ENCODE results near the gene KRTAP10-12. TPM values are rescaled to one million over a fixed set of nuclear protein-coding genes. Genes with fewer than 3 reads are reported as not detected.
A peak's percentile ranks its signal among the peaks of the same experiment; 100 is the strongest.

Gene KRTAP10-12
- total and polyA plus RNA-seq, 2 of the 13 experiments (the other 11 are each of a cell fraction or from before 2014, with no cell fraction given) = not detected

DNA sequence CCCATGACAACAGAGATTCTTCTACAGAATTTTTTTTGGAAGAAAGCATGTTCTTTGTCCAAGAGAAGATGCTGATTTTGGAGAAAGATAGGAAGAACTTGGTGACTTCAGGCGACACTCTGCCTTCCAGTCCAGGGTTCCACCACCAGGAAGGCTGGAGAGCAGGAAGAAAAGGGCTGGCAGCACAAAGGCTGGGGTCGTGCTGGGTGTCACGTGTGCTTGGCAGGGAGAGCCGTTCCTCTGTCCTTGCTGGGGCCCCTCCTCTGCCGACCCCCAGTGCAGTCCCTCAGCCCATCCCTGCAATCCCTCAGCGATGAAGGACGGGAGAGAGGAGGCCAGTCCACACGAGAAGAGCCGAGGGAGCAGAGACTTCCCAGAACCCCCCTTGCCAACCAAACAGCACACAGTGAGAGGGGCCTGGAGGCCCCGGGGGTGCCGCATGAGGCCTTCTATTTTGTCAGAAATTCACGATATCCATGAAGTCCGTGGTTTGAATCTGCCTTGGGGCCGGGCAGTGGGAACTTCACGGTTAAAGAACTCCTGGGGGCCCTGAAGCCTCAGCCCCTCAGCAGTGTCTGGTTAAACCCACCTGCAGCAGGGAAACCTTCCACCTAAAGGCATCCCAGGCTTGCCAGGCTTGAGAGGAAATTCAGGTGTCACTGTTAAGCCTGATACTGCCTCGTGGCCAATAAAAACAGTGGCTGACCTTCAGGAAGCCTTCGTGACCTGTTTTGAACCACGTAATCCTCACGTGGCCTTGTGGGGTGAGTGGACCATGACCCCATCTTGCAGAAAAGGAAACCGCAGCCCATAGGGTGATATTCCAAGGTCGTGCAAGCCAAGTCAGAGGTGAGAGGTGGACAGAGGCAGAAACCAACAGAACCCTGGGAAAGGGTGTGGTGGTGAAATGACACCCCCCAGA lies 3.4 kb downstream of the KRTAP10-12 start (continued):
- TF ChIP-seq NFE2 (CRISPR knock-in tag; IDR thresholded peaks at IDR 0.05) = no peak
- TF ChIP-seq ZNF326 (CRISPR knock-in tag; IDR thresholded peaks at IDR 0.05; ENCODE audit: borderline replicate concordance) = no peak
- no peak for TF ChIP-seq PLSCR1 (CRISPR knock-in tag; IDR thresholded peaks at IDR 0.05; ENCODE audit: borderline replicate concordance)
- TF ChIP-seq ZNF263 (CRISPR knock-in tag; IDR thresholded peaks at IDR 0.05) = no peak
- no peak for TF ChIP-seq SIX4 (CRISPR knock-in tag; IDR thresholded peaks at IDR 0.05)
- TF ChIP-seq HDAC6 (IDR thresholded peaks at IDR 0.05; ENCODE audit: low read depth, low read length) = no peak
- TF ChIP-seq FOXK1 (CRISPR knock-in tag; IDR thresholded peaks at IDR 0.05; ENCODE audit: borderline replicate concordance, low read depth) = peak; percentile 79; the same call in 1 of the 2 replicates
- TF ChIP-seq NR1H2 (CRISPR knock-in tag; IDR thresholded peaks at IDR 0.05; ENCODE audit: borderline replicate concordance, low read depth) = no peak
- no peak for TF ChIP-seq SMYD3 (CRISPR knock-in tag; IDR thresholded peaks at IDR 0.05)
- TF ChIP-seq ISL2 (CRISPR knock-in tag; IDR thresholded peaks at IDR 0.05) = no peak
- TF ChIP-seq IRF2 (CRISPR knock-in tag; IDR thresholded peaks at IDR 0.05) = peak; percentile 66
- TF ChIP-seq, protein P1, sequence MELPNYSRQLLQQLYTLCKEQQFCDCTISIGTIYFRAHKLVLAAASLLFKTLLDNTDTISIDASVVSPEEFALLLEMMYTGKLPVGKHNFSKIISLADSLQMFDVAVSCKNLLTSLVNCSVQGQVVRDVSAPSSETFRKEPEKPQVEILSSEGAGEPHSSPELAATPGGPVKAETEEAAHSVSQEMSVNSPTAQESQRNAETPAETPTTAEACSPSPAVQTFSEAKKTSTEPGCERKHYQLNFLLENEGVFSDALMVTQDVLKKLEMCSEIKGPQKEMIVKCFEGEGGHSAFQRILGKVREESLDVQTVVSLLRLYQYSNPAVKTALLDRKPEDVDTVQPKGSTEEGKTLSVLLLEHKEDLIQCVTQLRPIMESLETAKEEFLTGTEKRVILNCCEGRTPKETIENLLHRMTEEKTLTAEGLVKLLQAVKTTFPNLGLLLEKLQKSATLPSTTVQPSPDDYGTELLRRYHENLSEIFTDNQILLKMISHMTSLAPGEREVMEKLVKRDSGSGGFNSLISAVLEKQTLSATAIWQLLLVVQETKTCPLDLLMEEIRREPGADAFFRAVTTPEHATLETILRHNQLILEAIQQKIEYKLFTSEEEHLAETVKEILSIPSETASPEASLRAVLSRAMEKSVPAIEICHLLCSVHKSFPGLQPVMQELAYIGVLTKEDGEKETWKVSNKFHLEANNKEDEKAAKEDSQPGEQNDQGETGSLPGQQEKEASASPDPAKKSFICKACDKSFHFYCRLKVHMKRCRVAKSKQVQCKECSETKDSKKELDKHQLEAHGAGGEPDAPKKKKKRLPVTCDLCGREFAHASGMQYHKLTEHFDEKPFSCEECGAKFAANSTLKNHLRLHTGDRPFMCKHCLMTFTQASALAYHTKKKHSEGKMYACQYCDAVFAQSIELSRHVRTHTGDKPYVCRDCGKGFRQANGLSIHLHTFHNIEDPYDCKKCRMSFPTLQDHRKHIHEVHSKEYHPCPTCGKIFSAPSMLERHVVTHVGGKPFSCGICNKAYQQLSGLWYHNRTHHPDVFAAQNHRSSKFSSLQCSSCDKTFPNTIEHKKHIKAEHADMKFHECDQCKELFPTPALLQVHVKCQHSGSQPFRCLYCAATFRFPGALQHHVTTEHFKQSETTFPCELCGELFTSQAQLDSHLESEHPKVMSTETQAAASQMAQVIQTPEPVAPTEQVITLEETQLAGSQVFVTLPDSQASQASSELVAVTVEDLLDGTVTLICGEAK (IDR thresholded peaks at IDR 0.05) = no peak
- TF ChIP-seq, protein P1 (CRISPR knock-in tag; IDR thresholded peaks at IDR 0.05) = peak; percentile 64; the same call in 1 of the 2 replicates
- no peak for TF ChIP-seq NFE2L2 (IDR thresholded peaks at IDR 0.05; ENCODE audit: low read length)
- TF ChIP-seq RELA (CRISPR knock-in tag; IDR thresholded peaks at IDR 0.05) = no peak
- TF ChIP-seq REXO4 (CRISPR knock-in tag; IDR thresholded peaks at IDR 0.05; ENCODE audit: borderline replicate concordance) = no peak
- TF ChIP-seq ZNF674 (CRISPR knock-in tag; IDR thresholded peaks at IDR 0.05; ENCODE audit: low read depth) = no peak
- no peak for TF ChIP-seq ZNF564 (CRISPR knock-in tag; IDR thresholded peaks at IDR 0.05)
- TF ChIP-seq ATF7-NPFF (CRISPR knock-in tag; IDR thresholded peaks at IDR 0.05; ENCODE audit: low read depth) = no peak
- 0 out of 2 replicates have a peak, but pooled peaks have one; percentile 40 for TF ChIP-seq ZNF724P (CRISPR knock-in tag; IDR thresholded peaks at IDR 0.05; ENCODE audit: borderline replicate concordance)
